Measurements from ENCODE around the gene KLHL25. TPM values are rescaled to one million over a fixed set of nuclear protein-coding genes. Genes with fewer than 3 reads are reported as not detected.

Gene KLHL25
- total RNA-seq, 1 experiment from 2014 or later = 11.5 TPM

- CTCF ChIA-PET = no interaction called here
Observed at GRCh38 chr15:85837011-85837433, 42.3 kb upstream of the KLHL25 start.

GRCh38 chr15:85834651-85835050, 39.9 kb upstream of the KLHL25 start:
- H3K9me3 ChIP-seq (ENCODE audit: low read depth, low read length, poor library complexity, severe bottlenecking) = no peaks in the 10 kb centered on the region
- no peaks in the 10 kb centered on the region for H3K27me3 ChIP-seq (replicated peaks; ENCODE audit: insufficient read depth, low read depth, low read length, poor library complexity)
- intact Hi-C loops (cut with micrococcal nuclease; ENCODE audit: unreplicated experiment) = loop anchor here (5.0 kb wide), 1 partner anchor 242 kb away; no protein-coding TSS in a partner anchor
- no peak for TF ChIP-seq EZH2 (IDR thresholded peaks at IDR 0.05; ENCODE audit: borderline replicate concordance, low read depth, low read length, poor library complexity, severe bottlenecking)
- no peak for TF ChIP-seq CTCF (conservative IDR thresholded peaks at IDR 0.05; ENCODE audit: low read depth, low read length)
- POLR2A ChIA-PET (ENCODE audit: low non-redundant PET) = no interaction called here
- no peak for DNase-seq (ENCODE audit: low spot score)
- CTCF ChIA-PET = no interaction called here
- BruUV-seq (replicated peaks) = no TSS peak
- H3K4me3 ChIP-seq (ENCODE audit: low read depth, low read length, poor library complexity, severe bottlenecking) = no peak overlapping the region
- H3K4me1 ChIP-seq (ENCODE audit: insufficient read depth, low read length, poor library complexity, severe bottlenecking) = no peaks in the 10 kb centered on the region
- H3K36me3 ChIP-seq (ENCODE audit: insufficient read depth, low read length, poor library complexity, severe bottlenecking) = no peaks in the 10 kb centered on the region
- no peak overlapping the region for H3K27ac ChIP-seq (ENCODE audit: low read depth, low read length, poor library complexity, severe bottlenecking)

More at GRCh38 chr15:85837011-85837433, 42.3 kb upstream of the KLHL25 start:
- intact Hi-C loops (cut with micrococcal nuclease; ENCODE audit: unreplicated experiment) = no loop called here
- no peak overlapping the region for H3K4me3 ChIP-seq (ENCODE audit: low read depth, low read length, poor library complexity, severe bottlenecking)
- BruUV-seq (replicated peaks) = no TSS peak
- H3K36me3 ChIP-seq (ENCODE audit: insufficient read depth, low read length, poor library complexity, severe bottlenecking) = no peaks in the 10 kb centered on the region
- H3K27me3 ChIP-seq (replicated peaks; ENCODE audit: insufficient read depth, low read depth, low read length, poor library complexity) = no peaks in the 10 kb centered on the region
- no peak for TF ChIP-seq EZH2 (IDR thresholded peaks at IDR 0.05; ENCODE audit: borderline replicate concordance, low read depth, low read length, poor library complexity, severe bottlenecking)
- TF ChIP-seq CTCF (conservative IDR thresholded peaks at IDR 0.05; ENCODE audit: low read depth, low read length) = no peak
- no peaks in the 10 kb centered on the region for H3K9me3 ChIP-seq (ENCODE audit: low read depth, low read length, poor library complexity, severe bottlenecking)
- no peaks in the 10 kb centered on the region for H3K4me1 ChIP-seq (ENCODE audit: insufficient read depth, low read length, poor library complexity, severe bottlenecking)
- DNase-seq (ENCODE audit: low spot score) = no peak
- no peak overlapping the region for H3K27ac ChIP-seq (ENCODE audit: low read depth, low read length, poor library complexity, severe bottlenecking)
- POLR2A ChIA-PET (ENCODE audit: low non-redundant PET) = no interaction called here

GRCh38 chr15:85832394-85832793, 37.7 kb upstream of the KLHL25 start:
- Histone ChIP-seq H3K9me3 (ENCODE audit: low read depth, low read length, poor library complexity, severe bottlenecking) (no peaks in the 10 kb centered on the region), H3K4me3 (ENCODE audit: low read depth, low read length, poor library complexity, severe bottlenecking) (no peak overlapping the region), H3K27me3 (replicated peaks; ENCODE audit: insufficient read depth, low read depth, low read length, poor library complexity) (no peaks in the 10 kb centered on the region), H3K4me1 (ENCODE audit: insufficient read depth, low read length, poor library complexity, severe bottlenecking) (no peaks in the 10 kb centered on the region), H3K36me3 (ENCODE audit: insufficient read depth, low read length, poor library complexity, severe bottlenecking) (no peaks in the 10 kb centered on the region), H3K27ac (ENCODE audit: low read depth, low read length, poor library complexity, severe bottlenecking) (no peak overlapping the region)
- CTCF ChIA-PET = no interaction called here
- POLR2A ChIA-PET (ENCODE audit: low non-redundant PET) = no interaction called here
- BruUV-seq (replicated peaks) = no TSS peak
- no peak for DNase-seq (ENCODE audit: low spot score)
- TF ChIP-seq EZH2 (IDR thresholded peaks at IDR 0.05; ENCODE audit: borderline replicate concordance, low read depth, low read length, poor library complexity, severe bottlenecking) (no peak), CTCF (conservative IDR thresholded peaks at IDR 0.05; ENCODE audit: low read depth, low read length) (no peak)
- intact Hi-C loops (cut with micrococcal nuclease; ENCODE audit: unreplicated experiment) = loop anchor here (5.0 kb wide), 1 partner anchor 240 kb away; no protein-coding TSS in a partner anchor
